Measurements from ENCODE around the gene NLK. TPM values are rescaled to one million over a fixed set of nuclear protein-coding genes. Genes with fewer than 3 reads are reported as not detected.

The NLK gene
- total and polyA plus RNA-seq, 2 of the 13 experiments (the other 11 are each of a cell fraction or from before 2014, with no cell fraction given), result 13.4 to 14.6 TPM

GRCh38 chr17:28004344-28004743 lies 38.1 kb upstream of the NLK start (continued):
- no peak for TF ChIP-seq ZBTB40 (IDR thresholded peaks at IDR 0.05)
- no peak for TF ChIP-seq ZBTB40 (CRISPR knock-in tag; IDR thresholded peaks at IDR 0.05)
- no peak for TF ChIP-seq SALL2 (CRISPR knock-in tag; IDR thresholded peaks at IDR 0.05)
- no peak for TF ChIP-seq SOX6 (IDR thresholded peaks at IDR 0.05)
- TF ChIP-seq SOX6 (CRISPR knock-in tag; IDR thresholded peaks at IDR 0.05), result no peak
- no peak for TF ChIP-seq RERE (CRISPR knock-in tag; IDR thresholded peaks at IDR 0.05; ENCODE audit: low read depth)
- TF ChIP-seq ZNF235 (CRISPR knock-in tag; IDR thresholded peaks at IDR 0.05; ENCODE audit: borderline replicate concordance), result no peak
